Astrocyte (in vitro differentiated cells and primary cell): ENCODE results near the gene RAD21L1.

Experiments
- CTCF ChIP-seq: IDR thresholded peaks from 2 replicates; pipeline ENCODE4 v1.5.1; 2011; ENCODE audit warnings: low read depth, mild to moderate bottlenecking, inconsistent platforms, low read length, moderate library complexity; ENCODE audit not compliant: insufficient read depth
- EZH2 ChIP-seq: IDR thresholded peaks from 2 replicates; pipeline ENCODE4 v1.6.1; 2012; ENCODE audit warnings: mild to moderate bottlenecking, low read length, inconsistent platforms; ENCODE audit not compliant: insufficient read depth

DNA sequence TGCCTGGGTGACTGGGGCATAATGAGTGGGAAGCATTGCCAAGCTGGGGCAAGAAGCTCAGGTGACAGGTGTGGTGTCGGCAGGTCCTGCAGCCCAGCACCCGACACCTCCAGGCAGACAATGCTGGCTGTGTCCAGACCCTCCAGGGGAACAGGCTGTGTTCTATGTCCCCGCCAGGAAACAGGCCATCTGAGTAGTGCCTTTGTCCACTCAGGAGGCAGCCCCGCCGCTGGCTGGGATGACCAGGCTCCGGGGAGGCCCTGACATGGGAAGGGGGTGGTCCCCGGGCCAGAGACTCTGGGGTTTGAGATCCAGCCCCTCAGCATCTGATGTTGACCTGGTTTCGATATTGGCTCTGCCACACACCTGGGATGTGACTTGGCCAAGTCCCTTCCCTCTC, 68.7 kb downstream of the RAD21L1 start:
- no peak for TF ChIP-seq CTCF
- no peak for TF ChIP-seq EZH2
